HL-60 (cell line): ENCODE measurements around the gene SMOC2.
"Not testable (repeated sequence)": the region's sequence is repeated elsewhere in the genome, so short reads cannot be mapped to it uniquely, and the experiment has no call there.

Source experiments
- DNase-seq, 2 experiments: peaks; one replicate each; pipeline ENCODE4 v3.0.0-alpha.2; 2010 to 2020; ENCODE audit warnings: low read depth in 1 of 2, low spot score in 1 of 2
- H3K27ac ChIP-seq: fragments of 250-450 bp; sonication (Bioruptor Pico); replicated peaks from 2 replicates; pipeline ENCODE4 v1.5.1; 2020; ENCODE audit warnings: mild to moderate bottlenecking, moderate library complexity
- H3K27me3 ChIP-seq: fragments of 250-450 bp; sonication (Bioruptor Pico); 2 replicates; pipeline ENCODE4 v1.5.1; 2021; ENCODE audit warnings: mild to moderate bottlenecking, moderate library complexity; ENCODE audit not compliant: insufficient read depth, poor library complexity, severe bottlenecking
- H3K4me3 ChIP-seq: replicated peaks from 2 replicates; pipeline ENCODE4 v1.5.1; 2011; ENCODE audit warnings: mild to moderate bottlenecking, control low read depth, low read length; ENCODE audit not compliant: insufficient read depth
- GABPA ChIP-seq: IDR thresholded peaks from 2 replicates; pipeline ENCODE4 v1.6.1; 2012; ENCODE audit warnings: low read depth
- POLR2AphosphoS5 ChIP-seq: IDR thresholded peaks from 2 replicates; pipeline ENCODE4 v1.6.1; 2012; ENCODE audit warnings: low read depth
- REST ChIP-seq: IDR thresholded peaks from 2 replicates; pipeline ENCODE4 v1.6.1; 2012; ENCODE audit warnings: low read depth; ENCODE audit not compliant: insufficient replicate concordance
- SPI1 ChIP-seq: IDR thresholded peaks from 2 replicates; pipeline ENCODE4 v1.6.1; 2012; ENCODE audit warnings: low read depth, mild to moderate bottlenecking, borderline replicate concordance
- TF ChIP-seq, protein P1 (sequence below): IDR thresholded peaks from one replicate; pipeline ENCODE4 v1.5.1; 2011; ENCODE audit warnings: low read length, control low read depth, inconsistent platforms; ENCODE audit not compliant: insufficient read depth

Gene SMOC2

DNA sequence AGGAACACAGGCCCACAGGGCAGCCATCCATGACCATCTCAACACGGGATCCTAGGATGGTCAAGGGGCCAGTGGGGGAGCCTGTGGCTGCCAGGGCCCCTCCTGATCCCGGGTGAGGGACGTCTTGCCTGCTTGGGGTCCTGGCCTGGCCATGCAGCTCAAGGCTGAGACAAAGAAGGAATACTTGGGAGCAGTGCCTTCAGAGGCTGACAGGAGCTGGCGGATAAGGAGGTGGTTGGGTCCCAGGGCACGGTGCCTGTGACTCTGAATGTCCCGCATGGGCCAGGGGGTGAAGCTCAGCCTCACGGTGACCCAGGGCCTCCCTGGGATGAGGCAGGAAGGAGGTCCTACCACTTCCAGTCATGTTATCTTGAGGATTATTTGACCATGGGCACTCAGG, 95.2 kb downstream of the SMOC2 start:
- DNase-seq: no peak
- Histone ChIP-seq H3K4me3 (no peak overlapping the region), H3K27me3 (no peaks in the 10 kb centered on the region), H3K27ac (no peak overlapping the region)
- TF ChIP-seq POLR2AphosphoS5: no peak
- TF ChIP-seq REST: no peak
- TF ChIP-seq SPI1: no peak
- TF ChIP-seq, protein P1, sequence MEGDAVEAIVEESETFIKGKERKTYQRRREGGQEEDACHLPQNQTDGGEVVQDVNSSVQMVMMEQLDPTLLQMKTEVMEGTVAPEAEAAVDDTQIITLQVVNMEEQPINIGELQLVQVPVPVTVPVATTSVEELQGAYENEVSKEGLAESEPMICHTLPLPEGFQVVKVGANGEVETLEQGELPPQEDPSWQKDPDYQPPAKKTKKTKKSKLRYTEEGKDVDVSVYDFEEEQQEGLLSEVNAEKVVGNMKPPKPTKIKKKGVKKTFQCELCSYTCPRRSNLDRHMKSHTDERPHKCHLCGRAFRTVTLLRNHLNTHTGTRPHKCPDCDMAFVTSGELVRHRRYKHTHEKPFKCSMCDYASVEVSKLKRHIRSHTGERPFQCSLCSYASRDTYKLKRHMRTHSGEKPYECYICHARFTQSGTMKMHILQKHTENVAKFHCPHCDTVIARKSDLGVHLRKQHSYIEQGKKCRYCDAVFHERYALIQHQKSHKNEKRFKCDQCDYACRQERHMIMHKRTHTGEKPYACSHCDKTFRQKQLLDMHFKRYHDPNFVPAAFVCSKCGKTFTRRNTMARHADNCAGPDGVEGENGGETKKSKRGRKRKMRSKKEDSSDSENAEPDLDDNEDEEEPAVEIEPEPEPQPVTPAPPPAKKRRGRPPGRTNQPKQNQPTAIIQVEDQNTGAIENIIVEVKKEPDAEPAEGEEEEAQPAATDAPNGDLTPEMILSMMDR: no peak
- TF ChIP-seq GABPA: no peak

DNA sequence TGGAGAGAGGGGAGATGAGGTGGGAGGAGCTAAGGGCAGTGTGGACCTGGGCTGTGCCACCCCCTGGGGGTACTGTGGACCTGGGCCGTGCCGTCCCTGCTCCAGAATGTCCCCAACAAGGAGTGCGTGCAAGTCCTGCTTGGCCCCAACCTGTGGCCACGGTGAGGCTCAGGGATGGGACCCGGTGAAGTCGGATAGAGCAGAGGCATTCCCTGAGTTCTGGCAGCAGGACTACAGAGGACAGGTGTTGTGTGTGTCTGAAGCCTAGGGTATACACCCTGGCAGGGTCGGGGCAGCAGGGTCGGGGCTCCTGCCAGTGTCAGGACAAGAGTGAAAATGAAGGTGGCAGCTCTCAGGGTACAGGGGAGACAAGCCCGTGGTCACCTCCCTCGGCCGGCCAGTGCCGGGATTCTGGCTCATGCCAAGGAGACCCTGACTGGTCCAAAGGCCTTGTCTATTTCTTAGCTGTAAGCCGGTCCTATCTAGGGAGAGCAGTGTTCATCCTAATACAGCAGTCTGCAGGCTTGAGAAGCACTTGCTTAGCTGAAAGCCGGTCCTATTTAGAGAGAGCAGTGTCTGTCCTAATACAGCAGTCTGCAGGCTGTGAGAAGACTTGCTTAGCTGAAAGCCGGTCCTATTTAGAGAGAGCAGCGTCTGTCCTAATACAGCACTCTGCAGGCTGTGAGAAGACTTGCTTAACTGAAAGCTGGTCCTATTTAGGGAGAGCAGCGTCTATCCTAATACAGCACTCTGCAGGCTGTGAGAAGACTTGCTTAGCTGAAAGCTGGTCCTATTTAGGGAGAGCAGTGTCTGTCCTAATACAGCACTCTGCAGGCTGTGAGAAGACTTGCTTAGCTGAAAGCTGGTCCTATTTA, 95.9 kb downstream of the SMOC2 start:
- H3K27me3 ChIP-seq: no peaks in the 10 kb centered on the region
- TF ChIP-seq SPI1 (no peak), GABPA (no peak), POLR2AphosphoS5 (no peak), REST (no peak)
- TF ChIP-seq, protein P1: no peak
- no peak overlapping the region for H3K27ac ChIP-seq
- no peak for DNase-seq
- H3K4me3 ChIP-seq: no peak overlapping the region

GRCh38 chr6:168537540-168537884, 96.5 kb downstream of the SMOC2 start:
- no peak for DNase-seq
- Histone ChIP-seq H3K27ac (no peak overlapping the region), H3K27me3 (no peaks in the 10 kb centered on the region), H3K4me3 (no peak overlapping the region)
- TF ChIP-seq POLR2AphosphoS5 (no peak), SPI1 (no peak), GABPA (no peak), REST (no peak)
- TF ChIP-seq, protein P1: no peak

GRCh38 chr6:168538188-168538891, 97.4 kb downstream of the SMOC2 start:
- H3K4me3 ChIP-seq, DNase-seq, H3K27ac ChIP-seq, H3K27me3 ChIP-seq: not testable (repeated sequence)
